NCI-H524 (cell line): Measurements from ENCODE around the gene FGF12.
"Not testable (repeated sequence)": the region's sequence is repeated elsewhere in the genome, so short reads cannot be mapped to it uniquely, and the experiment has no call there.

Experiments used
- DNase-seq, 2 experiments: peaks; one replicate each; lab custom pipeline; 2025; lab: John Stamatoyannopoulos, UW

The FGF12 gene

DNA sequence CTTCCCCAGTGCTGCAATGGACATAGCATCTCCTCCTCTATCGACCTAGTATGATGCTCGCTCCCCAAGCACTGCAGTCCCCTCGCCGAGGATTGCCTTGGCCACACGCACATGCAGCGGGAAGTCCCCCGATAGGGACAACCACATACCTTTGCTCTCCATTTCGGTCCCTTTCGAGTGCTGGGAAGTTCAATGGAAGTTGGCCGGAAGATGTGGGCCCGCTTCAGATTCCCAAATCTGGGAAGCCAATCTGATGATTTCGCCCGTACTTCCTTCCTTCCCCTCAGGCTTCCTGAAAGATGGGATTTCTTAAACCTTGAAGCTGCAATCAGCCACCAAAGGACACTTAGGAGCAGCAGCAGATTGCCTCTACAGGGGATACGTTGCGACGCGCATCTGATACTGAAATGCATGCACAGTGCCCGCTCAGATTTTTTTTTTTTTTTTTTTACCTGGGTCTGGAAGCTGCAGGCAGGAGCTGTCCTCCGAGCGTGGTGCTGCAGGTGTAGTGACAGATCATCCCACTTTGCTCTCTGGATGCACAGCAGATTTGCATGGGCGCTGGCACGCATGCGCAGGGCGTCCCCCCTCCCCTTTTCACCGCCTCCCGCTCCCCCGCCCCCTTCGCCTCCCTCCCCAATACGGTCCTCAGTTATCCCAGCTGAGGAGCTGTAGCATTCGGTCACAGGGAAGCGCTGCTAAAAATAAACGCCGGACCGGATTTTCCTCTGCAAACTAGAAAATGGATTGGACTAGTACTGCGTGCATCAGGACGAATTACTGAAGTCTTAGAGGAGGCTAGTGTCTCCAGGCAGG is at the start of gene FGF12:
FGF12 (minus strand) TSS at position 510 of the 816 bp plus-strand sequence.
- DNase-seq = peak; percentile 82 to 92

DNA sequence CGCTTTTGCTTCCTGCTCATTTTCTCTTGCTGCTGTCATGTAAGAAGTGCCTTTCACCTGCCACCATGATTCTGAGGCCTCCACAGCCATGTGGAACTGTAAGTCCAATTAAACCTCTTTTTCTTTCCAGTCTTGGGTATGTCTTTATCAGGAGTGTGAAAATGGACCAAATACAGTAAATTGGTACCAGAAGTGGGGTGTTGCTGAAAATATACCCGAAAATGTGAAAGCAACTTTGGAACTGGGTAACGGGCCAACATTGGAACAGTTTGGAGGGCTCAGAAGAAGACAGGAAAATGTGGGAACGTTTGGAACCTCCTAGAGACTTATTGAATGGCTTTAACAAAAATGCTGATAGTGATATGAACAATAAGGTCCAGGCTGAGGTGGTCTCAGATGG is 47.0 kb upstream of the FGF12 start:
- not testable (repeated sequence) for DNase-seq

DNA sequence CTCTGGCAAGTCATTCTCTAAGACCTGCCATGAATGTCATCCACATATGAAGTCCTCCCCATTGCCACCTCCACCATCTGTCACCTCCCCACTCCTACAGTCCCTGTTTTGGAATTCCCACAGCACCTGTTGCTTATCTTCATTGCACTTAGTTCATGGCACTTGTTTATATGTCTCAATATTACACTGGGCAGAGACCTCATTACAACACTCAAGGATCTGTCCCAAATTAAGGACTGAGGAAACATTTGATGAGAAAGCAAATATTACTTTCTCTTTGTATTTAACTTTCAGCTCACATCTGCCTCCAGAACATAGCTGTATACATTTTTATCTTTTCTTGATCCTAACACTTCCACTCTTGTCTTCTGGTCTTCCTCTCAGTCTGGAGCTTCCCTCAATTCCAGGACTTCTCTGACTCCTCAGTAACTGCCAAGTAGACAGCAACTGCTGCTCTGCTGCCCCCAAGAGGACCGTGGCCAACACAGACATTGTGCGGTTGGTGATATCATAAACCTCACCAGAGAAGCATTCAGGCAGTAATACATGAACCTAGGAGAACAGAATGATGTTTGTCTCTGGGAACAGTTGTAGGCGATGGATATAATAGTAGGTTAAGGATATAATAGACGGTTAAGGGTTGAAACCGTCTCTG is 45.0 kb upstream of the FGF12 start:
- DNase-seq = peak in 1 of 2 experiments; percentile 75

DNA sequence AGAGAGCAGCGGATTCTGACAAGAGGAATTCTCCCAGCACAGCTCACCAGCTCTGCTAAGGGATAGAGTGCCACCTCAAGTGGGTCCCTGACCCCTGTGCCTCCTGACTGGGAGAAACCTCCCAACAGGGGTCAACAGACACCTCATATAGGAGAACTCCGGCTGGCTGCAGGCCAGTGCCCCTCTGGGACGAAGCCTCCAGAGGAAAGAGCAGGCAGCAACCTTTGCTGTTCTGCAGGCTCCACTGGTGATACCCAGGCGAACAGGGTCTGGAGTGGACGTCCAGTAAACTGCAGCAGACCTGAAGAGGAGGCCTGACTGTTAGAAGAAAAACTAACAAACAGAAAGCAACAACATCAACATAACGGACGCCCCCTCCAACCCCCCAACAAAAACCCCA is 31.3 kb upstream of the FGF12 start:
- no peak for DNase-seq

DNA sequence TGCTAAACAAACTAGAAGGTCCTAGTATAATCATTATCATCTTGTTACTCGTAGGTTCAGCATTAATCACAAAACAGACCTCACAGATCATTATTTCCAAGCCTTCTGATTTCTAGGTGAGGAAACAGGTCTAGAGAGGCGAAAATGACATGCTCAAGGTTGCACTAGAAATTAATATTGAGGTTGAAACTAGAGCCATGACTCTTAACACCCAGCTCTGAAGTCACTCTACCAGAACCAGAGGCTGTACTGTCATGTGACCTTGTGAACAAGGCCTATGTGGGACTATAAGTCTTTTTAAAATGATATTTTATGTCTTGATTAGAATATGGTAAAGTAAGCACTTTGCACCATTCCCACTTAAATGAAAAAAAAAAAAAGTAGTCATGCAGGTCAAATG is 23.8 kb upstream of the FGF12 start:
- DNase-seq = no peak

DNA sequence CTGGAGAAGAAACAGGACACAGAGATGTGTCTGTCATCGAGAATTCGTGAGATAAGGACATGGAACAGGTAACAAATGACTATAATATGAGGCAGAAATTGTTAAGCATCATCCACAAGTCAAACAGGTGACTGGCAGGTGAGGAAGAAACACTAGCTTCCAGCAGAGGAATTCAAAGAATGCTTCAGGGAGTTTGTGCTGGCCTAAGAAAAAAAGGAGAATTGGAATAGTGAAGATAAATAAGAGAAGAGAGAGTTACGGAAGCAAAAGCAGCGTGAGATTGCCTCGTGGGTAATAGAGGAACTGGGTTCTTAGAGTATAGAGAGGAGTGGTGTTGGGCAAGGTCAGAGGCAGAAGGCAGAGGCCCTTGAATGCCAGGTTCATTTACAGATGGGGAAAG is 22.9 kb upstream of the FGF12 start:
- no peak for DNase-seq

DNA sequence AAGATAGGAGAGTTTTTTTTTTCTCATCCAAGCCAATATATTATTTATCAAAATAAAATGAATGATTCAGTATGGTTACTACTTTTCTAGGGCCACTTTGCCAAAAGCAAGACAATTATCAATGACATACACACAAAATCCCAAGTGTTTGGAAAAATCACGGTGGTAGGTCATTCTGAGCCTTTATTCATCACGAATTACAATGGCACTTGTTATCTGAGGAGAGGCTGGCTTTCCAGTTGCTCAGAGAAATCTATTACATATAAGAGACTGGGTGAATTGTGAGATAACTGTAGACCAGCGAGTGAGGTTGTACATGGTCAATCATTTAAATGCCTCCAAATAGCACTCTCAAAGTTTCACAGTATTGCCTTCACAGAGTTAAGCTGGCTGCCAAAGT is 20.4 kb upstream of the FGF12 start:
- DNase-seq = no peak

DNA sequence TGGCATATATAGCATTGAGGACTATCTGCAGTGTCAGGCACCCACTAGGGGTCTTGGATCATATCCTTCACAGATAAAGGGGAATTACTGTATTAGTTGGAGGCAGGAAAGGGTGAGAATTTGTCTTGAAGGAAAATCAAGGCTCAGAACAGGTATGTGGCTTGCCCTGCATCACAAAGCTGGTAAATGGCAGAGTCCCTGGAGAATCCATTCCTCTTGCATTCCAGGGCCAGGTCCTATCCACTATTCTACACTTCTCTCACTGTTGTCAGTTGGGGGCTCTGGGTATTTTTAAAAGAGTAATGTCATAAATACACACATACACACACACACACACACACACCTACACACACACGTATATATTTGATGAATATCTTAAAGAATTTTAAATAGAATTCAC is 19.8 kb upstream of the FGF12 start:
- no peak for DNase-seq

DNA sequence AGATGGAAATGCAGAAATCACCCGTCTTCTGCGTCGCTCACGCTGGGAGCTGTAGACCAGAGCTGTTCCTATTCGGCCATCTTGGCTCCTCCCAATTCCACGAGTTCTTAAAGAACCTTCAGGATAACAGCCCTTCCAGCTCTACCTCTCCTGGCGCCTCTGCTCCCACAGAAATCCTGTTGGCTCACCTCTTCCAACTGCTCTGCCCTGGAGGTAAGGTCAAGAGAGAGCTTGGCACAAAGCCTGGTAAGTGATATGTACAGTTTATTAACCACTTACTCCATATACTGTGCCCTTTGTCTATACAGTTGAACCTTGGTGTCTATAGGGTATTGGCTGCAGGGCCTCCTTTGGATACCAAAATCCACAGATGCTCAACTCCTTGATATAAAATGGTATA is 17.8 kb upstream of the FGF12 start:
- DNase-seq = peak in 1 of 2 experiments; percentile 3

DNA sequence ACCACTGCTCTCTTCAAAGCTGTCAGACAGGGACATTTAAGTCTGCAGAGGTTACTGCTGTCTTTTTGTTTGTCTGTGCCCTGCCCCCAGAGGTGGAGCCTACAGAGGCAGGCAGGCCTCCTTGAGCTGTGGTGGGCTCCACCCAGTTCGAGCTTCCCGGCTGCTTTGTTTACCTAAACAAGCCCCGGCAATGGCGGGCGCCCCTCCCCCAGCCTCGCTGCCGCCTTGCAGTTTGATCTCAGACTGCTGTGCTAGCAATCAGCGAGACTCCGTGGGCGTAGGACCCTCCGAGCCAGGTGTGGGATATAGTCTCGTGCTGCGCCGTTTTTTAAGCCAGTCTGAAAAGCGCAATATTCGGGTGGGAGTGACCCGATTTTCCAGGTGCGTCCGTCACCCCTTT is 17.3 kb upstream of the FGF12 start:
- not testable (repeated sequence) for DNase-seq

DNA sequence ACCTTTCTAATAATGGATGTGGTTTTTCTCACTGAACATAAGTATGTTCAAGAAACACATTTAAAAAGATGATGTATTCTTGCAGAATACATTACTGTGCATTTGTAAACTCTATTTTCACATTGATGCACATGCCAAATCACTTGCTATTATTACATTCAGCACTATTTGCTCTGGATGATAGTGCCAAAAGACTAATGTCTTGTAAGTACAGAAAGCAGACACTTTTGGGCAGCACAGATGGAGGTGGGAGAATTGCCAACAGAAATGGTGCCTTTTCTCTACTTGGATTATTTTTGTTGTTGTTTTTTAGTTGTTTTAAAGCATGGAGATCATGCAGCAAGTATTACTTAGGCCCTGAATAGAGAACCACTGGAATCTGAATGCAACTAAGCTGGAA is 10.2 kb upstream of the FGF12 start:
- no peak for DNase-seq

DNA sequence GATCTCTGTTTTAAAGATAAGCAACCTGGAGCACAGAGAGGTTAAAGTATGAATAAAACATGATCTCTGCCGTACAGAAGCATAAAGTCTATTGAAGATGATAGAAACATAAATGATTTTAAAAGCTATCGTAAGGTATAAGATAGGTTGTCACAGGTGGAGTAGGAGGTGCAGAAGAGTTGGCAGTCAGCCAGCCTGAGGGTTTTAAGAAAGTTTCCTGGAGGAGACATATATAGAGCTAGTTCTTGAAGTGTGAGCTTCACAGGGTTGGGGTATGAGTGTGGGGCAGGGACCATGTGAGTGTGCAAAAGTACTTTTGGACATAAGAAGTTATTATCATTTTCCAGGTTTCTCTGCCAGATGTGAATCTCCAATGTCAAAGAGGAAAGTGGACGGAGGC is 3.9 kb upstream of the FGF12 start:
- DNase-seq = no peak

DNA sequence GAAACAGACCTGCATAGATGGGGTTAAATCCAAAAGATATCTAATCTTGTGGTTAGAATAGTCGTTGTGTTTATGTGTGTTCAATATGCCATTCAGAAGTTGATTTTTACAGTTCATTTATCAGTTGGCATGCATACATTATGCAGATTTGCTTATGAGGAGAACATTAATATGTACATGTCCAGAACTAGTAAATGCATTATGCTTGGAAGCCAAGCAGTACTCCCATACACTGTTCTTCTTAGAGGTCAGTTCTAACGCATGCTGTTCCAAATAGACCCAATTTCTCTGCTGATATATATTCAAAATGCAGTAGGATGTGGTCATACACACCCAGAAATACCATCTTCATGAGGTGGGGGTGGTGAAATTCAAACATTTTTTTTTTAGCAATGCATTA is 956 bp downstream of the FGF12 start:
- DNase-seq = no peak

DNA sequence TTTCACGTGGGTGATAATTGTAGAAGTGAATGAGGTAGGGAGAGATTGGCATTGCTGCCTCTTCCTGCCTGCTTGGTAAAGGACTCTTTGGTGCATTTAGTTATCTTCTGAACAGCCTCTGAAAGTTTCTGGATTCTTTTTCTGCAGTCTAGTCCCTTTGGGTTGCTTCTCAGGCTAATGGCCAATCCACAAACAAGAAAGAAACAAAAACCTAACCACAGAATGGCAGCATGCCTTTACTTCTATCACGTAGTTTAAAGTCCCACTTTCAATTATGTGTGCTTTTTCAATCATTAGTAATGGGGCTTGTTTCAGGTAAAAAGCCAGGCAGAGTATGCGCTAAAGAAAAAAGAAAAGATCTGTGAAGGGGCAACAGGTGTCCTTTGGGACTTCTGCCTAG is 7.4 kb downstream of the FGF12 start:
- no peak for DNase-seq

DNA sequence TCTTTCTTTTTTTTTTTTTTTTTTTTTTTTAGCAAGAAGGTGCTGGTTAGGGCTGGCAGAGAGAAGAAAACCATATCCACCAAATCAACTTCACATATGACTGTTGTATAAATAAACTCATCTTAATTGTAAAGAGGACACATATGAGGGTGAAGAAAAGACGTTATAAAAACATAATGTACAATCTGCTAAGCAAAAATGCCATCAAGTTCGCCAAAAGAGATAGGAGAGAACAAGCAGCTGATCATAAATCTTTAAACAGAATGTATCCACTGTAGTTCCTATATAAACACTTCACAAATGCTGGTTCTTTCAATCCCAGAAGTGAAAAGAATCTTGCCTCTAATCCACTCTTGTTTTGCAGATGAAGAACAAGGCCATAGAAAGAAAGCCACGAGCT is 9.2 kb downstream of the FGF12 start:
- DNase-seq = no peak

DNA sequence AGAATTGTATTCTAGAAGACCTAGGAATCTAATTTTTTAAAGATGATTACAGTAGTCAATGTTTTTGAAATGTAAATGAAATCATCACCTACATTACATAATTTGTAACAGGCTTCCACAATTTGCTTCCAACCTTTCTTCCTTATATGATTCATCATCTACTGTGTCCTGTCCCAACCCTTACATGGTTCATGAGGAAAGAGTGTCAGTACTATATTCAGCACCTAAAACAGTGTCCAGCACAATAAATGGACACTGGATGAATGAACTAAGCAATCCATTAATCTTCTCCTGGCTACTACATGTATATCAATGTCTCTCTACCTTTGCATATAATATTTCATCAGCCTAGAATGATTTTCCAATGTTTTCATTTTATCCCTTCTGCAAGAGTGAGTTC is 12.2 kb downstream of the FGF12 start:
- no peak for DNase-seq

DNA sequence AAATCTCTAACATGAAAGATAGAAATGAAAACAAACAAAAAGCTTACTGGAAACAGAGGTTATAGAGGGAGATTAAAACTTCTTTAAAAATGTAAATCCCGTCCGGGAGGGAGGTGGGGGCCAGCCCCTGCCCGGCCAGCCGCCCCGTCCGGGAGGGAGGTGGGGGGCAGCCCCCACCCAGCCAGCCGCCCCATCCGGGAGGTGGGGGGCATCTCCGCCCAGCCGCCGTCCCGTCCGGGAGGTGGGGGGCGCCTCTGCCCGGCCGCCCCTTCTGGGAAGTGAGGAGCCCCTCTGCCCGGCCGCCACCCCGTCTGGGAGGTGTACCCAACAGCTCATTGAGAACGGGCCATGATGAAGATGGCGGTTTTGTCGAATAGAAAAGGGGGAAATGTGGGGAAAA is 16.2 kb downstream of the FGF12 start:
- DNase-seq = not testable (repeated sequence)

DNA sequence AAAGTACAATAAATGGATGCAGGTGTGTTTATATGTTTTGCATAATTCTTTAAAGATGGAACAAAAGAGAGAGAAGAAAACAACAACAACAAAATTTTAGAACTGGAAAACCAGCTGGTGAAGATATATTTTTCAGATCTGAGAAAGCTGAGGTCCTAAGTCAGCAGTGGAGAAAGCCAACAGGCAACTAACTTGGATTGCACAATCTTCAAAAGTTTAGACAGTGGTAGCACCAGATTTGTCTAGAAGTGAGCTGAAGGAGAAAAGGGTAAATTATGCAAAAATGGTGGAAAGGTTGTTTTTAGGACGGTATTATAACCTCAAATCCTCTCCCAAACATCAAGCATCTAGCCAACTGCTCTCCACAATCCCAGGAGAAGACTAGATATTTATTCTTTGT is 17.0 kb downstream of the FGF12 start:
- no peak for DNase-seq

DNA sequence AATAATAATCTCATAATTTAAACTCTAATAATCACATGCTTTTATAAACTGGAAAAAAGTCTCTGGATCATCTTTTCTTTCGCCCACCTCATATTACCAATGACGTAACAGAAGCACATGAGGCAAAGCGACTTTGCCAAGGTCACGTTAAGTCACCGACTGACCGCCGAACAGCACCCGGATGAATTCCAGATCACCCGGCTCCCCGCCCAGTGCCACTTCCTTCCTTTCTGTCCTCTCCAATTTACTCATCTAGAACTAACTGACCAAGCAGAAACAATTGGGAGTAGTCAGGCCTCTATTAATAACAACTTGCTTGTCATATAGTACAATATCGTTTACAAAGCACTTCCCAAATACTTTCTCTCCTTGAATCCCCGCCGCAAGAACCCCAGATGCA is 21.1 kb downstream of the FGF12 start:
- no peak for DNase-seq

DNA sequence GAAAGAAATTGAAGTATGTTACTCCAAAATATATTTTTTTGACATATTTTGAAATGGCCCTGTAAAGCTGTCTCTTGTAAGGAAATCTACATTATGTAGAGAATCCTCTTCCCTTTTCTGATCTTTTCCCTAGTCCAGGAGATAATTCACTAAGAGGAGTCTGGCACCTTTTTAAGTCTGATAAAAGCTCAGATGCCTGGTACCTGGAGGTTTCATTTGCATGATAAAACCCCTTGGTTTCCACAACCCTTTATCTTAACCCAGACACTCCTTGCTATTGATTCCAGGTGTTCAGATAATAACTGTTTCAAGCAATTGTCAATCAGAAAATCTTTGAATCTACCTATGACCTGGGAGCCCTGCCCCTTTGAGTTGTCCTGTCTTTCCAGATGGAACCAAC is 26.5 kb downstream of the FGF12 start:
- no peak for DNase-seq

DNA sequence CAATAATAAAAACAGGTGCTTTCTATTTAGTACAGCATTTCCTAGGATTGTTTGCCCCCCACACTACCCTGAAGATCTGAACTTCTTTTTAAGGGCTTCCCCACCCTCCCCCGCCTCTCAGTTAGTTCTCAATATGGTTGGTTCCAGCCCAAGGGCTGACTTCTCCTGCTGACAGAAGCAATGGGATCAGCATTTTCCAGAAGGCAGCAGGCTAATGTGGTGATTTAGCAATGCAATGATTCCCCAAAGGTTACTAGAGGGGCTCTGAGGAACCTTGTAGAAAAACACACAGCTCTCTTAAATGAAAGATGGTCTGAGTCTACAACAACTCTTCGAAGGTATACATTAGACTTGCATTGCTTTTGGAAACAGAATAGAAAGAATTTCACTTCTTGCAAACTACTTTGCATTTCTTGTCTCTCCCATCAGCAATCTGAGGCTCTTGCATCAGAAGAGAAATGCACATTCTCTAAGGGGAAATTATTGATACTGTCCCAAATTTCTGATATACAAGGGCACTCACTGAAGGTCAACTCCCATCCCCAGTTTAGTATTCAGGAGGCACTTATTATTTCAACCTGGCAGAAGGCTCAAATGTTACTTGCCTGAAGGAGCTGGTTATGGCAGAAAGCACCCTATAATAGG is 30.3 kb downstream of the FGF12 start:
- no peak for DNase-seq

DNA sequence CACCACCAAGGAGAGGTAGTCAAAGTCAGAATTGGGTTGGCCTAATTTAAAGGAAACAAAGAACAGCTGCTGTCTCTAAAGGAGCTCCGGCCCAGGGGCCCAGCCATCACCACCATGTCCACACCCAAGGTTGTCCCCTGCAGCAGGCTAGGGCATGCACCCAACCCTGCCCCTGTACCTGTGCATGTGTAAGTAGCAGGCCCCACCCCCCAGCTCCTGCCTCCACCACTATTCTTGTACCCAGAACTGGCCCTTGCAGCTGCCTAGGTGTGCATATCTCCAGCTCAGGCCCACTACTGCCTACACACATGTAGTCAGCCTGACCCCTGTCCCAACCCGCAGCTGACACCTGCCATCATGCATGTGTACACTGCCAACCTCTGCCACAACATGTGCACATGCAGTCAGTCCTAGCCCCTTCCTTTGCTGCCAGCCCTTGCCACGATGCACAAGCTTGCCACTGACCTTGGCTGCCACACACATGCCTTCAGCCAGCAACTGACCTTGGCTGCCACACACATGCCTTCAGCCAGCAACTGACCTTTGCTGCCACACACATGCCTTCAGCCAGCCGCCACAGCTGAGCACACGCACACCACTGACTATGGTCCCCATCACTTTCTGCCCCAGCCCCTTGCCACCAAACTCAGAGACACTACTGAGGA is 39.7 kb downstream of the FGF12 start:
- DNase-seq = no peak

DNA sequence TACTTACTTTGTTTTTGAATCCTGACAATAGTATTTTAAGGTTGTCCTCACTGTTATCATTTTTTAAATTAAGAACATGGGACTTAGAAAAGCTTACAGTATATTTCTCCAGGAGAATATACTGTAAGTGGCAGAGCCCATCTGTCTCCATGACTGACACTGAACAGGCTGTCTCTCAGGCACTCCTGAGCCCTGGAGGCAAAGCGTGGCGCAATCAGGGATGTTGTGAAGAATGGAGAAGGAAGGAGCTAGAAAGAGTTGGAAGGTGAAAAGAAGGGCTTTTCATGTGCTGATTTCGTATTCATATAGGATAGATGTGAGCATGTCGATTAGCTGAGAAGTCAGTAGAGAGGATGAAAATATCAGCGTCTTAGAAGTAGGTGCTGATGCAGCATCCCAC is 41.5 kb downstream of the FGF12 start:
- DNase-seq = peak; percentile 45 to 62
